ENCODE measurements around the gene STAG2. TPM values are rescaled to one million over a fixed set of nuclear protein-coding genes. Genes with fewer than 3 reads are reported as not detected.

The STAG2 gene
- total RNA-seq = 10 to 100 TPM; 60.2 to 91.1 (median 69.5) TPM
- long read RNA-seq, donor 1, full-length matches to known transcripts = 19 of 55 reads
- long read RNA-seq, donor 1, partial matches to known transcripts = 12 of 55 reads
- long read RNA-seq, donor 1, other reads (novel, unspliced or antisense) = 24 of 55 reads
- long read RNA-seq, donor 2, partial matches to known transcripts = 3 of 10 reads
- long read RNA-seq, donor 2, other reads (novel, unspliced or antisense) = 7 of 10 reads

GRCh38 chrX:123961268-123962005, at the start of gene STAG2:
Gene STAG2 (plus strand): TSS chrX:123961706. CDS start chrX:124022628, 60,922 bp downstream.
- intact Hi-C loops (cut with DNase I, micrococcal nuclease) = no loop called here
- Histone ChIP-seq H3K9me3 (no peaks in the 10 kb centered on the region), H3K4me3 (peak within 1 kb of the TSS; percentile 70), H3K36me3 (ENCODE audit: low read depth) (no peaks in the 10 kb centered on the region), H3K4me1 (ENCODE audit: low read depth) (no peaks in the 10 kb centered on the region)
- DNase-seq = peak; percentile 67 to 77 (median 68)
- no peak for TF ChIP-seq CTCF (IDR thresholded peaks at IDR 0.05)
- peak; percentile 64 for ATAC-seq

GRCh38 chrX:123917069-123917468, 44.4 kb upstream of the STAG2 start:
- no peaks in the 10 kb centered on the region for H3K36me3 ChIP-seq (ENCODE audit: low read depth)
- DNase-seq (no peak), ATAC-seq (no peak)
- H3K4me1 ChIP-seq (ENCODE audit: low read depth) = no peaks in the 10 kb centered on the region
- no peak overlapping the region for H3K4me3 ChIP-seq
- TF ChIP-seq CTCF (IDR thresholded peaks at IDR 0.05) = no peak
- intact Hi-C loops (cut with DNase I, micrococcal nuclease) = no loop called here
- H3K9me3 ChIP-seq = no peaks in the 10 kb centered on the region

GRCh38 chrX:123918106-123918721, 43.3 kb upstream of the STAG2 start:
- no peaks in the 10 kb centered on the region for H3K36me3 ChIP-seq (ENCODE audit: low read depth)
- DNase-seq = no peak
- H3K4me1 ChIP-seq (ENCODE audit: low read depth) = no peaks in the 10 kb centered on the region
- no peak for TF ChIP-seq CTCF (IDR thresholded peaks at IDR 0.05)
- intact Hi-C loops (cut with DNase I, micrococcal nuclease) = no loop called here
- no peaks in the 10 kb centered on the region for H3K9me3 ChIP-seq
- H3K4me3 ChIP-seq = no peak overlapping the region
- ATAC-seq = no peak

- TF ChIP-seq CTCF (IDR thresholded peaks at IDR 0.05) = no peak
- ATAC-seq = peak; percentile 43
- no peaks in the 10 kb centered on the region for H3K9me3 ChIP-seq
- no peaks in the 10 kb centered on the region for H3K4me1 ChIP-seq (ENCODE audit: low read depth)
- no peak overlapping the region for H3K4me3 ChIP-seq
- intact Hi-C loops (cut with DNase I, micrococcal nuclease) = no loop called here
- H3K36me3 ChIP-seq (ENCODE audit: low read depth) = no peaks in the 10 kb centered on the region
- DNase-seq = no peak
Observed at GRCh38 chrX:123920105-123920785, 41.3 kb upstream of the STAG2 start.

GRCh38 chrX:123923211-123923610, 38.3 kb upstream of the STAG2 start:
- no peaks in the 10 kb centered on the region for H3K4me1 ChIP-seq (ENCODE audit: low read depth)
- no peak overlapping the region for H3K4me3 ChIP-seq
- H3K36me3 ChIP-seq (ENCODE audit: low read depth) = no peaks in the 10 kb centered on the region
- intact Hi-C loops (cut with DNase I, micrococcal nuclease) = no loop called here
- DNase-seq = no peak
- TF ChIP-seq CTCF (IDR thresholded peaks at IDR 0.05) = no peak
- no peak for ATAC-seq
- H3K9me3 ChIP-seq = no peaks in the 10 kb centered on the region

Measured in mucosa of descending colon (tissue), 3 donors.